Astrocyte of the spinal cord (primary cell): ENCODE results near the gene EEPD1.
"Not testable (repeated sequence)": the region's sequence is repeated elsewhere in the genome, so short reads cannot be mapped to it uniquely, and the experiment has no call there.

Source experiments
- DNase-seq: peaks from one replicate; pipeline ENCODE4 v3.0.0; 2011; ENCODE audit warnings: low read depth, low spot score
- H3K4me3 ChIP-seq: 2 replicates; pipeline ENCODE4 v1.5.1; 2011; ENCODE audit warnings: low read depth, mild to moderate bottlenecking, low read length, moderate library complexity
- in situ Hi-C: cut with HindIII; loops from 2 replicates; pipeline ENCODE4 v1.10.0; 2017; ENCODE audit warnings: low sequenced_read_pairs
- TF ChIP-seq, protein P1 (sequence below): IDR thresholded peaks from 2 replicates; pipeline ENCODE4 v1.5.1; 2012; ENCODE audit warnings: low read depth, mild to moderate bottlenecking, low read length, inconsistent platforms

The EEPD1 gene

DNA sequence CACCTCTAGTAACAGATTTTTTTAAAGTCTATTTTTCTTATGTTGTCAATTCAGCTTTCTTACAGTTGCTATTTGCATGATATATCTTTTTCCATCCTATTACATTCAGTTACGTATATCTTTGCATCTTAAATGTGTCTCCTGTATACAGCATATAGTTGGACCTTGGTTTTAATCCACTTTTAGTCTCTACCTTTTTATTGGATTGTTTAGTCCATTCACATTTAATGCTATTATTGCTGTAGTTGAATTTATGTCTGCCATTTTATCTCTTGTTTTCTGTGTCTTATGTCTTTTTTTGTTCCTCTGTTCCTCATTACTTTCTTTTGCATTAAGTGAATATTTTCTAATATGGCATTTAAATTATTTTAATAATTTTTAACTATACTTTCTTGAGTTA lies 100.6 kb downstream of the EEPD1 start:
- in situ Hi-C loops: no loop called here
- no peak for DNase-seq
- no peak overlapping the region for H3K4me3 ChIP-seq
- TF ChIP-seq, protein P1, sequence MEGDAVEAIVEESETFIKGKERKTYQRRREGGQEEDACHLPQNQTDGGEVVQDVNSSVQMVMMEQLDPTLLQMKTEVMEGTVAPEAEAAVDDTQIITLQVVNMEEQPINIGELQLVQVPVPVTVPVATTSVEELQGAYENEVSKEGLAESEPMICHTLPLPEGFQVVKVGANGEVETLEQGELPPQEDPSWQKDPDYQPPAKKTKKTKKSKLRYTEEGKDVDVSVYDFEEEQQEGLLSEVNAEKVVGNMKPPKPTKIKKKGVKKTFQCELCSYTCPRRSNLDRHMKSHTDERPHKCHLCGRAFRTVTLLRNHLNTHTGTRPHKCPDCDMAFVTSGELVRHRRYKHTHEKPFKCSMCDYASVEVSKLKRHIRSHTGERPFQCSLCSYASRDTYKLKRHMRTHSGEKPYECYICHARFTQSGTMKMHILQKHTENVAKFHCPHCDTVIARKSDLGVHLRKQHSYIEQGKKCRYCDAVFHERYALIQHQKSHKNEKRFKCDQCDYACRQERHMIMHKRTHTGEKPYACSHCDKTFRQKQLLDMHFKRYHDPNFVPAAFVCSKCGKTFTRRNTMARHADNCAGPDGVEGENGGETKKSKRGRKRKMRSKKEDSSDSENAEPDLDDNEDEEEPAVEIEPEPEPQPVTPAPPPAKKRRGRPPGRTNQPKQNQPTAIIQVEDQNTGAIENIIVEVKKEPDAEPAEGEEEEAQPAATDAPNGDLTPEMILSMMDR: no peak

DNA sequence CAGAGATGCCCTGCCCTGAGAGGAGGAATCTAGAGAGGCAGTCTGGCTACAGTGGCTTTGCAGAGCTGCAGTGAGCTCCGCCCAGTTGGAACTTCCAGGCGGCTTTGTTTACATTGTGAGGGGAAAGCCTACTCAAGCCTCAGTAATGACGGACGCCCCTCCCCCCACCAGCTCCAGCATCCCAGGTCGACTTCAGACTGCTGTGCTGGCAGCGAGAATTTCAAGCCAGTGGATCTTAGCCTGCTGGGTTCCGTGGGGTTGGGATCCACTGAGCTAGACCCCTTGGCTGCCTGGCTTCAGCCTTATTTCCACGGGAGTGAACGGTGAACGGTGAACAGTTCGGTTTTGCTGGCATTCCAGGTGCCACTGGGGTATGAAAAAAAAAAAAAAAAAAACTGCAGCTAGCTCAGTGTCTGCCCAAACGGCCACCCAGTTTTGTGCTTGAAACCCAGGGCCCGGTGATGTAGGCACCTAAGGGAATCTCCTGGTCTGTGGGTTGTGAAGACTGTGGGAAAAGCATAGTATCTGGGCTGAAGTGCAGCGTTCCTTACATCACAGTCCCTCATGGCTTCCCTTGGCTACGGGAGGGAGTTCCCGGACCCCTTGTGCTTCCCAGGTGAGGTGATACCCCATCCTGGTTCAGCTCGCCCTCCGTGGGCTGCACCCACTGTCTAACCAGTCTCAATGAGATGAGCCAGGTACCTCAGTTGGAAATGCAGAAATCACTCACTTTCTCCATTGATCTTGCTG lies 105.6 kb downstream of the EEPD1 start:
- in situ Hi-C loops, H3K4me3 ChIP-seq: not testable (repeated sequence)
- peak; percentile 84 for DNase-seq

DNA sequence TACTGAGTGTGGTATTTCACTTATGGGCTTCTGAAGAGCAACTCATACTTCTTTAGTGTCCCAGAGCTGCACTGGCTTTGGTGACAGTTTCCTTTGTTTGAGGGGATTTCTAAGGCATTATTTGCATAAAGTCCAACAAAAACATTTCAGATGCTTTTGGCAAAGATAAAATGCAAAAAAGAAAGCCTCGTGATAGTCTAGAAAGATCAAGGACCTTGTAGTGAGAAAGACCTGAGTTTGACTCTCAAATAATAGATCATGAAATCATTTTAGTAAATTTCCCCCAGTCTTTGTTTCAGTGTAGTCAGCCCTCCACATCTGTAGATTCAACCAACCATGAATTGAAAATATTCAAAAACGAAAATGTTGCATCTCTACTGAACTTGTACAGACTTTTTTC lies 107.4 kb downstream of the EEPD1 start:
- TF ChIP-seq, protein P1: no peak
- no peak for DNase-seq
- in situ Hi-C loops: no loop called here
- no peak overlapping the region for H3K4me3 ChIP-seq

DNA sequence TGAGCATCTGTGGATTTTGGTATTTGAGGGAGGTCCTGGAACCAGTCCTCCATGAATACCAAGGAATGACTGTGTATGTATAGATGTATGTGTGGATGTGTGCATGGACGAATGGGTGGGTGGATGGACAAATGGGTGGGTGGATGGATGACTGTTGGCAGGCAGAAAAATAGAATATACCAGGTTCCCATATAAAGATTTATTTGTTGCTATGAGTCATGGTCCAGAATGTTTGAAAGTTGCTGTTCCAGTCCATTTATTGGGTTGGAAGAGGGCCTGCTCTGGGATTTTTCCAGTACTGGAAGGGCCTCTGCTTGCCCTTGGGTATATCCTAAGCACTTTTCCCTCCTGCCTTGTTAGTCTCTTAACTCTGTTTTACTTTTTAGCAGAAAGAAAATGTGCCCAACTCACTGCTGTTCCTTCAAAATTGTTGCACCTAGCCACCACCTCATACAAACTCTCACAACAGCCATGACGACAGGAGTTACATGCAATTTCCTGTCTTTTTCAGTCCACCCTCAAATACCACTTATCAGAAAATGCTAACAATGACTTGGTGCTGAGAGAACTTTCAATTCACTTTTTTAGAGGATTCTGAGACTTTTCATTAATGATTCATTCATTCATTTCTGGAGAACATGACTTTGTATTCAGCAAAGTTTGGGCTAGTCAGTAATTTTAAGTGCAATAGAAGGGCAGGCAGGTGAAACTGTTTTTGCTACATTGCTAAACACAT lies 108.1 kb downstream of the EEPD1 start:
- H3K4me3 ChIP-seq: no peak overlapping the region
- in situ Hi-C loops: no loop called here
- TF ChIP-seq, protein P1: no peak
- no peak for DNase-seq

DNA sequence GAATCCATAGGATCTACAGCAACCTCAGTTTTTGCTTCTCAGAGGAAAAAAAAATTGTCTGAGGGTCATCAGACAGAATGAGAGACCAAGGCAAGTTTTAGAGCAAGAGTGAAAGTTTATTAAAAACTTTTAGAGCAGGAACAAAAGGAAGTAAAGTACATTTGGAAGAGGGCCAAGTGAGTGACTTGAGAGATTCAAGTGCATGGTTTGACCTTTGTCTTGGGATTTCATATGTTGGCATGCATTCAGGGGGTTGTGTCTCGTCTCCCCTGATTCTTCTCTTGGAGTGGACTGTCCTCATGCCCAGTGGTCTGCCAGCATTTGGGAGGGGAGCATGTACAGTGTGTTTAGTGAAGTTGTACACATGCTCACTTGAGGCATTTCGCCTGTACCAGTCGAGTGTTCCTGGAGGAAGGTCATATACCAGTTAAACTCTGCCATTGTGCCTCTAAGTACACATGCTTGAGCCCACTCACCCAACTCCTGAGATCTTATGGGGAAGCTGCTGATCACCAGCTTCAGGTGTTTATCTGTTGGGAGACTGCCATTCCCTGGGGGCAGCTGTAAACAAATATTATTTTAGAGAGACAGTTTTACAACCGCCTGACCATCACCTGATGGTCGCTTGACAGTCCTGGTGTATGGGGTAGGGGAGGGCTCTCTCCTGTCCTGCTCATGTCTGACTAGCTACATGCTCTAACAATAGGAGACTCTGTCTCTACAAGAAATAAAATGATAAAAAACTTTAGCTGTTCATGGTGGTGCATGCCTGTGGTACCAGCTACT lies 109.4 kb downstream of the EEPD1 start:
- DNase-seq: no peak
- no peak overlapping the region for H3K4me3 ChIP-seq
- in situ Hi-C loops: no loop called here
- TF ChIP-seq, protein P1: no peak

DNA sequence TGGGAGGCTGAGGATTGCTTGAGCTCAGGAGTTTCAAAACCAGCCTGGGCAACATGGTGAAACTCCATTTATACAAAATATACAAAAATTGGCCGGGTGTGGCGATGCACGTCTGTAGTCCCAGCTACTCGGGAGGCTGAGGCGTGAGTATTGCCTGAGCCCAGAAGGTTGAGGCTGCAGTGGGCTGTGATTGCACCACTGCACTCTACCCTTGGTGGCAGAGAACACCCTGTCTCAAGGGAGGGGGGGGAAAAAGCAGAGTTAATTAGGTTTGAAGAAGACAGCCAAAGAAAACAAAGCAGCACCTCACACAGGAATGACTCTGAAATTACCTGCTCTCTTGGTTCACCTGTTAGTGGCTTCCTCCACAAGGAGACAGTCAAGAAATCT lies 110.0 kb downstream of the EEPD1 start:
- DNase-seq: no peak
- H3K4me3 ChIP-seq: no peak overlapping the region
- TF ChIP-seq, protein P1: no peak
- in situ Hi-C loops: no loop called here
